RPMI8226 (cell line): ENCODE data around the gene TNPO3.
"Not testable (repeated sequence)": the region's sequence is repeated elsewhere in the genome, so short reads cannot be mapped to it uniquely, and the experiment has no call there.

Experiments
- DNase-seq: peaks from one replicate; pipeline ENCODE4 v3.0.0-alpha.2; 2015

TNPO3 gene

GRCh38 chr7:129013048-129013724, 41.7 kb downstream of the TNPO3 start:
- no peak for DNase-seq

- DNase-seq, result no peak
Measured at GRCh38 chr7:129012641-129013040, 42.3 kb downstream of the TNPO3 start.

GRCh38 chr7:129010075-129010474, 44.8 kb downstream of the TNPO3 start:
- DNase-seq, result no peak

- peak; percentile 8 for DNase-seq
Measured at GRCh38 chr7:129009437-129009836, 45.5 kb downstream of the TNPO3 start.

GRCh38 chr7:129008645-129009414, 46.1 kb downstream of the TNPO3 start:
- DNase-seq, result no peak

GRCh38 chr7:129007572-129007971, 47.3 kb downstream of the TNPO3 start:
- DNase-seq, result no peak

- DNase-seq, result no peak
Measured at GRCh38 chr7:129006636-129007414, 48.1 kb downstream of the TNPO3 start.

GRCh38 chr7:129005186-129005585, 49.7 kb downstream of the TNPO3 start:
- no peak for DNase-seq

- DNase-seq, result no peak
Measured at GRCh38 chr7:128997181-128997580, 57.7 kb downstream of the TNPO3 start.

- DNase-seq, result not testable (repeated sequence)
Measured at GRCh38 chr7:128994560-128994959, 60.4 kb downstream of the TNPO3 start.

GRCh38 chr7:128993419-128993818, 61.5 kb downstream of the TNPO3 start:
- no peak for DNase-seq

- no peak for DNase-seq
Measured at GRCh38 chr7:128989961-128990360, 65.0 kb downstream of the TNPO3 start.

- DNase-seq, result no peak
Measured at GRCh38 chr7:128988372-128988771, 66.5 kb downstream of the TNPO3 start.

GRCh38 chr7:128986609-128987008, 68.3 kb downstream of the TNPO3 start:
- DNase-seq, result no peak

- DNase-seq, result no peak
Measured at GRCh38 chr7:128985660-128986059, 69.3 kb downstream of the TNPO3 start.

- DNase-seq, result no peak
Measured at GRCh38 chr7:128982105-128982504, 72.8 kb downstream of the TNPO3 start.

GRCh38 chr7:128974241-128974934, 80.5 kb downstream of the TNPO3 start:
- DNase-seq, result no peak

GRCh38 chr7:128968624-128969023, 86.3 kb downstream of the TNPO3 start:
- DNase-seq, result no peak

- DNase-seq, result no peak
Measured at GRCh38 chr7:128963327-128963757, 91.6 kb downstream of the TNPO3 start.

GRCh38 chr7:128962899-128963298, 92.0 kb downstream of the TNPO3 start:
- no peak for DNase-seq

- DNase-seq, result no peak
Measured at GRCh38 chr7:128961030-128961659, 93.8 kb downstream of the TNPO3 start.

GRCh38 chr7:128959296-128959695, 95.6 kb downstream of the TNPO3 start:
- DNase-seq, result no peak

GRCh38 chr7:128955981-128956380, 98.9 kb downstream of the TNPO3 start:
- no peak for DNase-seq
